ENCODE measurements around the gene MMP3. TPM values are rescaled to one million over a fixed set of nuclear protein-coding genes. Genes with fewer than 3 reads are reported as not detected.

Gene MMP3
- total RNA-seq, 4 donors from 2014 or later: 5.4 to 672 (median 67.4) TPM

- no peak for TF ChIP-seq CTCF (IDR thresholded peaks at IDR 0.05; ENCODE audit: low read depth)
Measured at GRCh38 chr11:102791271-102792036, 52.0 kb downstream of the MMP3 start.

GRCh38 chr11:102788334-102788995 is 54.9 kb downstream of the MMP3 start:
- no peak for TF ChIP-seq CTCF (IDR thresholded peaks at IDR 0.05; ENCODE audit: low read depth)

Other genes with a start within 250 kb of the MMP3 start
- not detected for gene MMP20, start 218.3 kb downstream of the MMP3 start, total RNA-seq
- gene MMP27, start 137.8 kb downstream of the MMP3 start, total RNA-seq: 1 to 10 TPM in 1 of 4 donors, under 1 TPM in 1, not detected in 2; 0.68 to 2.6 TPM
- 10 to 100 TPM in 1 of 4 donors, 1 to 10 TPM in 1, under 1 TPM in 2; 0.19 to 11.7 (median 2.1) TPM for gene MMP8, start 118.7 kb downstream of the MMP3 start, total RNA-seq
- gene MMP10, start 63.0 kb downstream of the MMP3 start, total RNA-seq: not detected
- gene MMP1, start 45.4 kb downstream of the MMP3 start, total RNA-seq: not detected
- 10 to 100 TPM in 1 of 4 donors, not detected in 3; 17.0 TPM for gene MMP12, start 31.4 kb upstream of the MMP3 start, total RNA-seq
- under 1 TPM in 2 of 4 donors, not detected in 2; 0.38 to 0.44 TPM for gene MMP13, start 112.1 kb upstream of the MMP3 start, total RNA-seq
- 10 to 100 TPM; 23.8 to 47.8 (median 37.2) TPM for gene DCUN1D5, start 248.6 kb upstream of the MMP3 start, total RNA-seq

All from subcutaneous adipose tissue (tissue), 4 donors.